ENCODE data around the gene MPHOSPH9. TPM values are rescaled to one million over a fixed set of nuclear protein-coding genes. Genes with fewer than 3 reads are reported as not detected.

MPHOSPH9 gene
- total RNA-seq, 1 experiment from 2014 or later = 72.3 TPM

DNA sequence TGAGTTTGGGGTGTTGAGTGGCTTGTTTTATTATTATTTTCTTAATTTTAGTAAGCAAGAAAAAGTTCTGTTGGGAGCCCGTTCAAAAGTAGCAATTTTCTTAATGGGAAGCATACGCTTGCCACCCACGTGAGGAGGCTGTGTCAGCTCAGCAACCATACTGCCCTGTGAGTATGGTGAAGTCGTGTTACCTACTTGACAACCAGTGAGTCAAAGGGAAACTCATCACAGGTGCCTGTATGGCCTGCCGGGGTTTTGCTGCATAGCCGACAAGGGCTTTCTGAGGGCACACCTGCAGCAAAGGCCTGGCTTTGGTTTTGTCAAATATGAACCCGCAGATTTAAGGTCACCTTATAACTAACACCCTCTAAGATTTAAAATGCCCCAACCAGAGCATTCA lies 113.1 kb downstream of the MPHOSPH9 start:
- ChIA-PET POLR2A (no interaction called here), CTCF (no interaction called here)
- Histone ChIP-seq H3K27ac (ENCODE audit: low read length) (no peak overlapping the region), H3K4me1 (ENCODE audit: control insufficient read depth, insufficient read depth, low read length) (peaks cover 6% of the 10 kb centered on the region; the same call in 1 of the 2 replicates), H3K36me3 (ENCODE audit: control insufficient read depth, insufficient read depth, low read length) (no peaks in the 10 kb centered on the region), H3K4me3 (ENCODE audit: low read depth in 2 of 2, low read length in 2 of 2) (no peak overlapping the region), H3K9me3 (ENCODE audit: control insufficient read depth, insufficient read depth, low read depth, low read length) (no peaks in the 10 kb centered on the region), H3K27me3 (ENCODE audit: control insufficient read depth, insufficient read depth, low read length) (no peaks in the 10 kb centered on the region)
- in situ Hi-C loops (cut with HindIII; ENCODE audit: low pct_unique_long_range_greater_than_20kb, low sequenced_read_pairs) (no loop called here), intact Hi-C loops (cut with micrococcal nuclease; ENCODE audit: unreplicated experiment) (no loop called here)
- TF ChIP-seq TCF7L2 (IDR thresholded peaks at IDR 0.05; ENCODE audit: low read depth, low read length) (no peak), POLR2AphosphoS5 (IDR thresholded peaks at IDR 0.05; ENCODE audit: low read depth, low read length) (no peak), SIN3A (IDR thresholded peaks at IDR 0.05; ENCODE audit: borderline replicate concordance, insufficient read depth, low read depth, low read length) (no peak)
- TF ChIP-seq, protein P1, sequence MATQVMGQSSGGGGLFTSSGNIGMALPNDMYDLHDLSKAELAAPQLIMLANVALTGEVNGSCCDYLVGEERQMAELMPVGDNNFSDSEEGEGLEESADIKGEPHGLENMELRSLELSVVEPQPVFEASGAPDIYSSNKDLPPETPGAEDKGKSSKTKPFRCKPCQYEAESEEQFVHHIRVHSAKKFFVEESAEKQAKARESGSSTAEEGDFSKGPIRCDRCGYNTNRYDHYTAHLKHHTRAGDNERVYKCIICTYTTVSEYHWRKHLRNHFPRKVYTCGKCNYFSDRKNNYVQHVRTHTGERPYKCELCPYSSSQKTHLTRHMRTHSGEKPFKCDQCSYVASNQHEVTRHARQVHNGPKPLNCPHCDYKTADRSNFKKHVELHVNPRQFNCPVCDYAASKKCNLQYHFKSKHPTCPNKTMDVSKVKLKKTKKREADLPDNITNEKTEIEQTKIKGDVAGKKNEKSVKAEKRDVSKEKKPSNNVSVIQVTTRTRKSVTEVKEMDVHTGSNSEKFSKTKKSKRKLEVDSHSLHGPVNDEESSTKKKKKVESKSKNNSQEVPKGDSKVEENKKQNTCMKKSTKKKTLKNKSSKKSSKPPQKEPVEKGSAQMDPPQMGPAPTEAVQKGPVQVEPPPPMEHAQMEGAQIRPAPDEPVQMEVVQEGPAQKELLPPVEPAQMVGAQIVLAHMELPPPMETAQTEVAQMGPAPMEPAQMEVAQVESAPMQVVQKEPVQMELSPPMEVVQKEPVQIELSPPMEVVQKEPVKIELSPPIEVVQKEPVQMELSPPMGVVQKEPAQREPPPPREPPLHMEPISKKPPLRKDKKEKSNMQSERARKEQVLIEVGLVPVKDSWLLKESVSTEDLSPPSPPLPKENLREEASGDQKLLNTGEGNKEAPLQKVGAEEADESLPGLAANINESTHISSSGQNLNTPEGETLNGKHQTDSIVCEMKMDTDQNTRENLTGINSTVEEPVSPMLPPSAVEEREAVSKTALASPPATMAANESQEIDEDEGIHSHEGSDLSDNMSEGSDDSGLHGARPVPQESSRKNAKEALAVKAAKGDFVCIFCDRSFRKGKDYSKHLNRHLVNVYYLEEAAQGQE (IDR thresholded peaks at IDR 0.05; ENCODE audit: insufficient read depth in 1 of 2, low read depth in 2 of 2, low read length in 1 of 2) = no peak
- TF ChIP-seq, protein P2, sequence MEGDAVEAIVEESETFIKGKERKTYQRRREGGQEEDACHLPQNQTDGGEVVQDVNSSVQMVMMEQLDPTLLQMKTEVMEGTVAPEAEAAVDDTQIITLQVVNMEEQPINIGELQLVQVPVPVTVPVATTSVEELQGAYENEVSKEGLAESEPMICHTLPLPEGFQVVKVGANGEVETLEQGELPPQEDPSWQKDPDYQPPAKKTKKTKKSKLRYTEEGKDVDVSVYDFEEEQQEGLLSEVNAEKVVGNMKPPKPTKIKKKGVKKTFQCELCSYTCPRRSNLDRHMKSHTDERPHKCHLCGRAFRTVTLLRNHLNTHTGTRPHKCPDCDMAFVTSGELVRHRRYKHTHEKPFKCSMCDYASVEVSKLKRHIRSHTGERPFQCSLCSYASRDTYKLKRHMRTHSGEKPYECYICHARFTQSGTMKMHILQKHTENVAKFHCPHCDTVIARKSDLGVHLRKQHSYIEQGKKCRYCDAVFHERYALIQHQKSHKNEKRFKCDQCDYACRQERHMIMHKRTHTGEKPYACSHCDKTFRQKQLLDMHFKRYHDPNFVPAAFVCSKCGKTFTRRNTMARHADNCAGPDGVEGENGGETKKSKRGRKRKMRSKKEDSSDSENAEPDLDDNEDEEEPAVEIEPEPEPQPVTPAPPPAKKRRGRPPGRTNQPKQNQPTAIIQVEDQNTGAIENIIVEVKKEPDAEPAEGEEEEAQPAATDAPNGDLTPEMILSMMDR (IDR thresholded peaks at IDR 0.05) = no peak
- no peak for ATAC-seq
- no peak for DNase-seq (ENCODE audit: low read depth, low spot score)
- no TSS peak for BruUV-seq (replicated peaks)

DNA sequence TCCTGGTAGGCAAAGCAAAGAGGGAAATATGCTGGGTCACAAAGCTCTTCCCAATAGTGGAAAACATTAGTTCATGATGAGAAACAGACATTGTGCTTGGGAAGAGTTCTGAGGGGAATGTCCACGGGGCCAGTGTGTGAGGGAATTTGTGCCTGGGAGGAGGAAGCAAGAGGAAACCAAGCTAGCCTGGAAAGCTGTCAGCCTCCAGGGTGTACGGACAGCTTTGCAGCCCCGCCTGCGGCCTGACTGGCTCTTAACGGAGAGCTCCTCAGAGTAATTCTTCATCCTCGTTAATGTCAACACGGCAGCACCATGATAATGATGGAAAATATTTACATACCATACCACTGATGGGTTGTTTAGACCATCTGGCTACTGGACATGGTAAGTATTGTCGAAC lies 114.4 kb downstream of the MPHOSPH9 start:
- TF ChIP-seq SIN3A (IDR thresholded peaks at IDR 0.05; ENCODE audit: borderline replicate concordance, insufficient read depth, low read depth, low read length) = no peak
- no peak for TF ChIP-seq POLR2AphosphoS5 (IDR thresholded peaks at IDR 0.05; ENCODE audit: low read depth, low read length)
- TF ChIP-seq, protein P1 (IDR thresholded peaks at IDR 0.05; ENCODE audit: insufficient read depth in 1 of 2, low read depth in 2 of 2, low read length in 1 of 2) = no peak
- no peak for TF ChIP-seq TCF7L2 (IDR thresholded peaks at IDR 0.05; ENCODE audit: low read depth, low read length)
- TF ChIP-seq, protein P2 (IDR thresholded peaks at IDR 0.05) = no peak

More for the DNA sequence above, 114.4 kb downstream of the MPHOSPH9 start:
- Histone ChIP-seq H3K4me3 (ENCODE audit: low read depth in 2 of 2, low read length in 2 of 2) (no peak overlapping the region), H3K4me1 (ENCODE audit: control insufficient read depth, insufficient read depth, low read length) (peaks cover 6% of the 10 kb centered on the region), H3K9me3 (ENCODE audit: control insufficient read depth, insufficient read depth, low read depth, low read length) (no peaks in the 10 kb centered on the region), H3K36me3 (ENCODE audit: control insufficient read depth, insufficient read depth, low read length) (no peaks in the 10 kb centered on the region), H3K27ac (ENCODE audit: low read length) (no peak overlapping the region), H3K27me3 (ENCODE audit: control insufficient read depth, insufficient read depth, low read length) (no peaks in the 10 kb centered on the region)
- in situ Hi-C loops (cut with HindIII; ENCODE audit: low pct_unique_long_range_greater_than_20kb, low sequenced_read_pairs) (no loop called here), intact Hi-C loops (cut with micrococcal nuclease; ENCODE audit: unreplicated experiment) (no loop called here)
- ATAC-seq (no peak), DNase-seq (ENCODE audit: low read depth, low spot score) (no peak)
- no TSS peak for BruUV-seq (replicated peaks)
- ChIA-PET CTCF (no interaction called here), POLR2A (no interaction called here)
